HG03469 (cell line): ENCODE measurements around the gene PRKAR1A.
"Not testable (repeated sequence)": the region's sequence is repeated elsewhere in the genome, so short reads cannot be mapped to it uniquely, and the experiment has no call there.

Experiments
- ATAC-seq: cut with Tn5 transposase; IDR thresholded peaks from one replicate; pipeline ENCODE4 v1.9.1; 2021; ENCODE audit warnings: mild to moderate bottlenecking, moderate library complexity, moderate number of reproducible peaks; ENCODE audit not compliant: unreplicated experiment

PRKAR1A gene

DNA sequence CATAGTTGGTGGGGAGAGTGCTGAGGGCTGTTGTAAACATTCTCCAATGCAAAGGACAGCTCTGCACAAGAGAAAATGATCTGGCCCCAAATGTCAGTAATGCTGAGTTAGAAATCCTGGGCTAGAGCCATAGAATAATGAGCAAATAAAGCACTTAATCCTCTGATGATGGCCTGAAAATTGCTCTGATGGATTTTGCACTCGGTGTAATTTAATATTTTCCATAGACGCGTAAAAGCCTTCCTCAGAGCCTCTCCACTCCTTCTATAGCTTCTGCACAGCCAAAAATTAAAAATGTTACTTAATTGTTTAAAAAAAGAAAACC lies 65.2 kb downstream of the PRKAR1A start:
- no peak for ATAC-seq

DNA sequence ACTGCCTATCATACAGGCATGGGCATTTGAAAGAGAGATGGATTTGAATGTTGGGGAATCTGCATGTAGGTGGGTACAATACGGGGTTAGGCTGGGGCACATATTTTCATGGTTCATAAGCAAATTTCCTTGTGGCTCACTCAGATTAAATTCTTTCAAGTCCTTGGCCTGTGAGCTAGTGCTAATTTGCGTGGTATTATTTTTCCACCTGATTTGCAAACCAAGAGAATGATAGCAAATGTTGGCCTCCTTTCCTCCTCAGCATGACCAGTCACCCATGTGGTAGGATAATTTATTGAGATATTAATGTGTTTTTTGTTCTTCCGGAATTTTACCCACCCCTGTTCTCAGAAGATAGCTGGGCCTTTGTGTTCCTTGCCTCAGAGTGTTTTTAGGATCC lies 66.0 kb downstream of the PRKAR1A start:
- ATAC-seq, result no peak

DNA sequence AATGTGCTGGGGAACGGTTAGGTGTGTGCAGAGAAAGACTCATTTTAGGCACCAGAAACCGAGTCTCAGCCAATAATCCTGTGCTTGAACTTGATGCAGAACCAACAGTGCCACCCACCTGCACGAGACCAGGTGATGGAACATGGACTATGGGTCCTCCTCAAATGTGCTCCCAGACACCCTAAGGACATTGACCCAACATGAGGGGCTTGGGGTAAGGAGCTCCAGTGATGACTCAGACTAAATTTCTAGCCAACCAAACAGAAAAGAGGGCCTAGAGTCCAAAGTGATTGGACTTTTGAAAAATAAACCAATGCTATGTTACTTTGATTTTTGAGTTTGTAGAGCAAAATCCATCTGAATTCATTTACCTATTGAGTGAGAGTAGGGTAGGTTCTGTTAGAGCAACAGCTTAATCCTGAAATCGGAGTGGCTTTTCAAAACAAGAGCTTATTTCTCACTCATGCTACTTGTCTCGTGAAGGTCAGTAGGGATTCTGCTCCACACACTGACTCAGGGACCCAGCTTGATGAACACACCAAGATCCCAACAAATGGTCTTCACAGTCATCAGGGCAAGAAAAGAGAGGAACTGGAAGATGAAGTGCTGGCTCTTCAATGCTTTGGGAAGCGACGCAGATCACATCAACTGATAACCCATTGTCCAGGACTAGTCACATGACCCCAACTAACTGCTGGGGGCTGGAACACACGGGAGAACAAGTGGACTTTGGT lies 67.1 kb downstream of the PRKAR1A start:
- ATAC-seq, result no peak

DNA sequence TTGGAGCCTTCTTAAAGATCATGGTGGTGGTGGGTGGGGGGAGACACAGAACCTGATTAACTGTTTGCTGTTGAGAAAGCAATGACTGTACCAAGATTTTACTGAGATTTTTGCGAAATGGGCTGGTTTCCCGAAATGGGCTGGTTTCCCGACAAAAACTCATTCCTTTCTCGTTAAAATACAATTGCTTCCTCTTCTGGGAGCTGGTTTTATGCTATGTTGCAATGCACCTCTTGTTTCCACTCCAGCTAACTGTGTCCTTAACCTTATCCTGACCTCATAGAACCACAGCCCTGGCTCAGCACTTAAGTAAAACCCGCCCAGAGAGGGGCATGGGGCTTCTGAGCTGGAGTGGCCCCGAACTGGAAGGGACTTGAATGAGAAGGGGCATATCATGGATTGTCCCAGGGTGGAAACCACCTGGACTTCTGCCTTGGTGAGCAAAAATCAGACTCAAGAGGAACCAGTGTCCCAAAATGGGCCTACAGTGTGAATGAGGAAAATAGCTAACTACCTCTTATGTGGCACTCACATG lies 68.1 kb downstream of the PRKAR1A start:
- no peak for ATAC-seq

DNA sequence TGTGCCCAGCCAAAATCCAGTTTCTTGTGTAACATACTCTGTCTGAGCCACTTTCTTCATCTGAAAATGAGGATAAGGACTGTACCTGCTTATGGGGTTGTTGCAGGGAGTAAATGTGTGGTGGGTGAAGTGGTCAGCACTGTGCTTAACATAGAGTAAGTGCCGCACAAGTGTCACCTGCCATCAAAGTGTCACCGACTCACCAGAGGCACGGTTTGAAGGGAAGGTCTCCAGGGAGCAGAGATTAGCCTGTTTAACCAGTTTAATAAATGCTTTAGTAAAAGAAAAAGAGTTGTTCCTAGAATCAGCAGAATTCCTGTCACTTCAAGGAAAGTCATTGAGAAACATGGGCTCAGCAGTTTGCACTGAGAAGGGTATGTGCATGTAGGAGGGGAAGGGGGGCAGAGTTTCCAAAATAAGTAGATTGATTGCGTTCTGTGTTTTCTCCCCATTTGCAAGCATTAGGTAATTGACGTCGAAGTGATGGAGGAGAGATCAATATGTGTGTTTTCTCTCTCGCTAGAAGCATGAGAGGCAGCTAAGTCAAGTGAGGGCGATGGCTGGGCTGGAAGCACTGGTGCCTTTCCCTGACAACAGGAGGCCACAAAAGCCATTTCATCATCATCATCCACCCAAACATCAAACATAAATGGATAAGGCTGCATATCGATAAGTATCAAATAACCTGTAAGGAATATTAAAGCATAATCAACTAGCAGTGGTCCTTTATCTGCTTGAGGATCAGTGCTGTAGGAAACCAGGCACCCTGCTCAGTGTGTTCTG lies 69.8 kb downstream of the PRKAR1A start:
- ATAC-seq, result no peak

DNA sequence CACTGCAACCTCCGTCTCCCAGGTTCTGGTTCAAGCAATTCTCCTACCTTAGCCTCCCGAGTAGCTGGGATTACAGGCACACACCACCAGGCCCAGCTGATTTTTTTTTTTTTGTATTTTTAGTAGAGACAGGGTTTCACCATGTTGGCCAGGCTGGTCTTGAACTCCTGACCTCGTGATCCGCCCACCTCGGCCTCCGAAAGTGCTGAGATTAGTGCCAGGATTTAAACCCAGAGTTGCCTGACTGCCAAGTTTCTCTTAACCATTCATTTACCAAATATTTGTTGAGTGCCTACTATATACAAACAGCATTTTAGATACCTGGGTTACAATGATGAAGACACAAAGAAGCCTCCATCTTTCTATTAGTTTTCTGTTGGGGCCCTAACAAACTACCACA lies 70.6 kb downstream of the PRKAR1A start:
- not testable (repeated sequence) for ATAC-seq

DNA sequence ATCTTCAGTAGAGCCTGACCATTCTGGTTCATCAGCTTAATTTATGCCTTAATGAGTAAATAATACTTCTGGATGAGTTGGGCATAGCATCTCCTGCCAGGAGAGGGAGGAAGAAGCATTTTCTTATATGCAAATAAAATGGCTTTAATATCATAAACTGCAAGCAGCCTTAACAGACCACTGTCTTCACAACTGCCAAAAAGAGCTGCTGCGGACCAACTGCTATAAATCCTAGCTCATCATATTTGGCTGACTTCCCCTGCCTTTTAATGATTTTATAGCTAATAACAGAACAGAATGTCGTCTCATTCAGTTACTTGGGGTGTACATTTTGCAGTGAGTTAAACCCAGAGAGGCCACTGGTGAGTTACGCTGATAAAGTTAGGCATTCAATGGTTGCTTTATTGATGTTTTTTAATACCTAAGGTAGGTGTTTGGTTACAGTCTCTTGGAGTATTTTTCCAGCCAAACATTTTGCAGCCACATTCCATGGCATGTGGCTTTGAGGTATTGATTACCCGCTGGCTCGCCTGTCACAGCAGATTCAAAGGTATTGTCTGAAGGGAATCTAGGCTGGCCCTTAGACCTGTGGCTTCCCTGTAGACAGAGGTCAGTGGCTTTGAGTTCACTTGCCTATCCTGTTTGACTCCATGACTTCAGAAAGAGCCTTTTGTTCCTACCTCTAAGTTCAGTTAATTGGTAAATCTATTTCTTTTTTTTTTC lies 72.5 kb downstream of the PRKAR1A start:
- ATAC-seq, result no peak

DNA sequence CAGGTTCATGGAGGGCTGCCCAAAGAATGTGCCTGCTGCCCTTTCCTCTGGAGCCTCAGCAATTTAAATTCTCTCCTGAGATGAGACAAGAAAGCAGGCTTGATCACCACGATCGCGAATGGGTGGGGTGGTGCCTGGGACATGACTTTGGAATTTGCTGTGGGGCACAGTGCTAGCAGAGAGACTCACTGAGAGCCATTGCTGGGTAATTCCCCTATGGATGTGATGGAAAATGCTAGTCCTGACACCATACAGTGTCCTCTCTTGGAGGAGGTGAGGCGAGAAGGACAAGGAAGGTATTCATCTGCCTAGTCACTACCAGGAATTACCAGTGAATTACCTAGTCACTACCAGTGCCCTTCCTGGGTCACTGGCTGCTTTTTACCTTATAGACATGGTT lies 73.4 kb downstream of the PRKAR1A start:
- ATAC-seq, result no peak

DNA sequence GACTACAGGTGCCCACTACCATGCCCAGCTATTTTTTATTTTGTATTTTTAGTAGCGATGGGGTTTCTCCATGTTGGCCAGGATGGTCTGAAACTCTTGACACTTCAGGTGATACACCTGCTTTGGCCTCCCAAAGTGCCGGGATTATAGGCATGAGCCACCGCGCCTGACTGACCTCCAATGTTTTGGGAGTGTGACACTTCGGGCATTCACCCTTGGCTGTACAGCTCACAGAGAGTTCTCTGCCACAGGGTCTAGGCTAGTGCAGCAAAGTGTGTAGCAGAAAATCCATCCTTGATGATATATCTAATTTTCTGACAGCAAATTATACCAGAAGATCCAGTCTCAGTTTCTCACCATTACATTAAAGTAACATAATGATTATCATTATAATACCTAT lies 74.8 kb downstream of the PRKAR1A start:
- ATAC-seq, result no peak

DNA sequence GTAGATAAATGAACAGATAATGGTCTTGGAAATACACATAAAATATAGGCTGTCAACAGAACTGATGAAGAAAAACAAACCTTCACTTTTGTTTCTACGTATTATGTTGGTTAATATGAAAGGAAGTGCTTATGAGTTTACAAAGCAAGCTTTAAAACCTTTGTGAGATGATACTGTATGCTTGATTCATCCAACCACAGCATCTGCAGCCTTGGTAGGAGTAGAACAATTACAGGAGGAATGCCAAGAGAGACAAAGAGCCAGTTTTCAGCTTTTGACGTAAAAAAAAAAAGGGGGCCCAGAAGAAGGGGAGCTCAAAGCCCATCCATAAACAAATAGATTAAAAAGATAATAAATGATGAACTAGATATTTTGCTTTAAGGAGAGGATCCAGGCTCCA lies 75.6 kb downstream of the PRKAR1A start:
- ATAC-seq, result no peak

DNA sequence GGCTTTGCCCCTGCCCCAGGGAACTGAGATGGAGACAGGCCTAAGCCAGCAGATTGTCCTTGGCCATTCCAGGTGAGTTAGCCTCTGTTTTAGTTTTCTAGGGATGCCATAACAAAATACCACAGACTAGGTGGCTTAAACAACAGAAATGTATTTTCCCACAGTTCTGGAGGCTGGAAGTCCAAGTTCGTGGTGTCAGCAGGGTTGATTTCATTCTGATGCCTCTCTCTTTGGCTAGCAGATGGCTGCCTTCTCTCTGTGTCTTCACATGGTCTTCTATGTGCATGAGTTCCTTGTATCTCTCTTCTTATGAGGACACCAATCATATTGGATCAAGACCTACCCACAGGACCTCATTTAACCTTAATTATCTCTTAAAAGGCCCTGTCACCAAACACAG lies 76.1 kb downstream of the PRKAR1A start:
- no peak for ATAC-seq

DNA sequence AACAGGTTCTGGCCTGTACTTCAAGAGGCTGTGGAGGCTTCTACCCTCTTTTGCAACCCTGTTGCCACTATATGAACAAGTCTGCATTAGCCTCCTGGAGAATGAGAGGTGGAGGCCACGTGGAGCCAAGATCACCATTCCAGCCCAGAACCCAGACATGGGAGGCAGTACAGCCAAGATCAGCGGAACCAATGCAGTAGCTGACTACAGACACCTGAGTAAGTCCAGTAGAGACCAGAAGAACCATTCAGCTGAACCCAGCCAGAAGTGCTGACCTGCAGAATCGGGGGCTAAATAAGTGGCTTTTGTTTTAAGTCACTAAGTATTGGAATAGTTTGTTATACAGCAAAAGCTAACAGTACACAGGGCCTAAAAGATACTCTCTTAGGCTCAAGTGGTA lies 76.9 kb downstream of the PRKAR1A start:
- ATAC-seq, result no peak

DNA sequence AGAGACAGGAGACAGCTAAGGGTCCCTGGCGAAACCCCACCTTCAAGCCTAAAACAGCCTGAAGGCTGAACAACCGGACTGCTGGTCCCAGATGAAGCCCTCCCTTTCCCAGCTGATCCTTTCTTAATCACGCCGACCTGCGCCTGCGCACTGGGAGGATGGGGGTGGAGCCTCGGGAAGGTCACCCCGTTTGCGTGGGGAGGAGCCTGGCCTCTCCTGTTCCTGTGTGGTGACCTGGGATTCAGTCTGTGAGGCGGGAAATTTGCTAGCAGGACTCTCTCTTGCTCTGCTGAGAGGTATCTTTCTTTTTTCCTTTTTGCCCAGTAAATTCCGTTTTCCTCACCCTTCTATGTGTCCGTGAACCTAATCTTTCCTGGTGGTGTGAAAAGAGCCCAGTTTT lies 79.4 kb downstream of the PRKAR1A start:
- no peak for ATAC-seq

DNA sequence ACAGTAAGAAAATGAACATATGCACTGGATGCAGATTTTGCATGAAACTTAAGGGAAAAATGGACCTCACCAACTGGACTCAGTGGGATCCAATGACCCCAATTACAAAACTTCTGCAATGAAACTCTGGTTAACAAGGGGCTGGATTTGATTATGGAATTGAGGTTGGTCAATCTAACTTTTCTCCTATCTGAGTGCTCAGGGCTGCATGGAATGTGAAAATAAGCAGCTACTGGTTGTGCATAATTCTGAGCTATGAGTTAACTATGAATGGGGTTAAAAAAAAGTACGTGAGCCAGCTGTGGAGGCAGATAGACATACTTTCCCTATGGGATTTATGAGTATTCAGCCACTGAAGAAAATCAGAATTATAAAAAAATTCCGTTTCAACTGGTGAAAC lies 79.8 kb downstream of the PRKAR1A start:
- ATAC-seq, result no peak

DNA sequence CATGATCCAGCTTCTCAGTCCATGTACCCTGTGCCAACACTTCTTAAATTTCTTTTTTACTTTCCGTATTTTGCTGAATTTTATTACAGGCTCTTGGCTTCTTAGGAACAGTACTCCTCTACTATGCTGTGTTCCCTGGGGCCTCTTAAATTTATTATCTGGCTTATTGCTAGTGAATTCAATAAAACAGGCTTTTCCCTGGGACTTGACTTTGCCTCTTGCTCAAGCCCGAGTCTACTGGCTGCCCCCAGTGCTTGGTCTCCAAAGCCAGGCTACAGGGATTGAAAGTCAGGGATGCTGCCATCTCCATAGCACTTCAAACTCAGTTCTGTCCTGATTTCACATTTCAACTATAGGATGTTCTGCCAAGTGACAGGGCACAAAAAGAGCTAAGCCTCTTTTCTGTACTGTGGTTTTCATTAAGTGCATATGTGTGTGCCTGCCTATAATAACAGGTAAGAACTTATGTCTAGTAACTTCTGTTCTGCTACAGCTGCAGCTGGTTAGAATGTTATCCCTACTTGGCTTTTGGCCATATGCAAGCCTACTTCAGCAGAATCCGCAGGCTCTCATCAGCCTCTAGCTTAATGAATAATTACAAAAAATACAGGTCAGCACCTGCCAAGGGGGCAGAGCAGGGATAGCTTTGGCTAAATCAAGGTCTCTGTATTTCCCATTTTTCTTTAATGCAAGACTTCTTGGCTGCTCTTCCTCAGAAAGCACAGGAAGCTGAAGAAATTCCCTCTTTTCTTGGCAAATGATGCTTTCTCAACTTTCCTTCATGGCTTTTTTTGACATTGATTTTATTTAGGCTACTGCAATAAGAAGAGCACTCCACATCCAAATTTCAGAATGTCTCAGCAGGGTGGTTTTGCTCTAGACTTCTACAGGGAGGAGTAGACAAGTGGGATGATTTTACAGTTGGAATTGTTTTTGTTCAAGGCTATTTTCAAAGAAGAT lies 80.7 kb downstream of the PRKAR1A start:
- ATAC-seq, result no peak

DNA sequence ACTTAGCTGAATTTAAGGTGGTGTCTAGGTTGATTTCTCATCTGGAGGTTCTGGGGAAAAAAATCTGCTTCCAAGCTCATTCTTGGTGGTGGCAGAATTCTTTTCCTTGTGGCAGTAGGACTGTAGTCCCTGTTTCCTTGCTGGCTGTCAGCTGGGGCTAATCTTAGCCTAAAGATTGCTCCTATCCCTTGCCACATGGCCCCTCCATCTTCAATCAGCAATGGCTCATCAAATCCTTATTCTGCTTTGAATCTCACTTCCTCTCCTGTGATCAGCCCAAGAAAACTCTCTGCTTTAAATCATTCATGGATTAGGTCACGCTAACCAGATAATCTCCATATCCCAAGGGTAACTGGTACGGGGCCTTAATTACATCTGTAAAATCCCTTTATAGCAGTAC lies 82.3 kb downstream of the PRKAR1A start:
- no peak for ATAC-seq

DNA sequence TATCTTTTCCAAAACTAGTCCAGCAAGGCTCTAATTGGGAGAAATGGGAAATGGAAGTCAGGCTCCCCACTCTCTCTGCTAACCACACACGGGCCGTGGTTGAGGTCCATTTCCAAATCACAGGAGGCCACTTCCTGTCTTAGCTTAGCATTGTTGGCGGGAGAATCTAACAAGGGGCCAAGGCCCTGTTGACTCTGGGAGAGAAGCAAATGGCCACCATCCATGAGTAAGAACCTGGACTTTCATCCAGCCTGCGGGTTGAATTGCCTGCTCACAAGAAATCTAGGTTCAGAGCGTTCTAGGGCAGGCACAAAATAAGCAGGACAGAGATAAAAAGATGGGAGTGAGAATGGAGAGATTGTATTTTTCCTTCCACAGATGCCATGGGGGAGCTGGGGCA lies 83.3 kb downstream of the PRKAR1A start:
- no peak for ATAC-seq

DNA sequence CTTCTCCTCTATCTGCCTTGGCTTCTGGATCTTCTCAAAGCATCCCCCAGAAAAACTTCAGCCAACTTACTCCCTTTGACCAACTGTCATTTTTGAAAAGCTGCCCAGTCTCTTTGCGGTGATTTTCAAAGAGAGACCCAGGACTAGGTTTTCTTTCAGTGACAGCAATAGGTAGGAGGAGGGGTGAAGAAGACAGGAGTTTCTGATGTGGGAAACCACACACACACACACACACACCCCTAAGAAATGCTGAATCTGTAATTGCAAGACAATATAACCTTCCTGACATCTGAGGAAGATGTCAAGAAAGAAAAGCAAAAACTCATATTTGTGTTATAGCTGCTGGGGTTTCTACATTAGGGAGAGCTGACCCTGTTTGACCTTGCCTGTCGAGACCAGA lies 83.8 kb downstream of the PRKAR1A start:
- ATAC-seq, result no peak

DNA sequence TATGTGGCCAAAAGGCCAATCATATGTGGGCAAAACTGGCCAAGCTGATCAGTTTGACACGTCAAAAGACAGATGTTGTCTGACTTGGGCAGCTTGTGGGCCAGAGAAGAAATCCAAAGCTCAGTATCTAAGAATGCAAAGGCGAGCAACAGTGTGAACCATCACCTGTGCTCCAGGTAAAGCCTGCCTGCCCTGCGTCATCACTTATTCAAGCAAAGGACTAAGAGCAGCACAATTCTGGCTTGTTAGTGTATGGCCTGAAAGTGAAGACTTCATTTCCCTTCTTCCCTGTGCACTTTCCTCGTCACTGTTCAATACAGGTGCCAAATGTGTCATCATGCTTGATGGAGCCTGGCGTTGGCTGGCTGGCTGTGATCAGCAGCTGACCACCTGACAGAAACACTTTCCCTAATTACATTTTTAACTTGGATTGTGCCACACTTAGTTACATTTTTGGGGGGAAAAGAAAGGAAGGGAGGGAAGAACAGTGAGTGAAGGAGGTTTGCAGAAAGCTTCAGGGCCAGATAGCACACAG lies 84.2 kb downstream of the PRKAR1A start:
- no peak for ATAC-seq

DNA sequence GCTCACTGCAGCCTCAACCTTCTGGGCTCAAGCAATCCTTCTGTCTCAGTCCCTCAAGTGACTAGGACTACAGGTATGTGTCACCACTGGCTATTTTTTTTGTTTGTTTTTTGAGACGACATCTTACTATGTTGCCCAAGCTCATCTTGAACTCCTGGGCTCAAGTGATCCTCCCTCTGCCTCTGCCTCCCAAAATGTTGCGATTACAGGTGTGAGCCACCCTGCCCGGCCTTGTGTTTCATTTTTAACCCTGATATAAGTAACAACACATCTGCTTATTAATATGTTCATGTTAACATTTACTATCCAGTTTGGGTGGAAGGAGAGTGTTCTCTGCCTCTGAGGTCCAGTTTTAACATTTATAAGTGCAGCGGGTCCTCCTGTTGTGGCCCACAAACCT lies 85.8 kb downstream of the PRKAR1A start:
- ATAC-seq, result no peak
